Stimulated activated CD4-positive, alpha-beta T cell treated with anti-CD3 and anti-CD28 coated beads, TNF-alpha, amount 100 ng/mL, for 4 hours (primary cell): ENCODE data around the gene LCN6.

ENCODE experiments used
- DNase-seq, 3 experiments: peaks; one replicate each; pipeline ENCODE4 v3.0.0-alpha.2; 2020; ENCODE audit warnings: low read depth in 3 of 3

LCN6 gene

GRCh38 chr9:136744773-136745172, 3.6 kb downstream of the LCN6 start:
- DNase-seq, result no peak

GRCh38 chr9:136743639-136744211, 4.6 kb downstream of the LCN6 start:
- DNase-seq, result no peak

GRCh38 chr9:136742591-136743391, 5.5 kb downstream of the LCN6 start, which contains the start of gene LCN10:
LCN10 (minus strand) TSS chr9:136742940; CDS start chr9:136742903, 37 bp downstream.
- no peak for DNase-seq

GRCh38 chr9:136741883-136742571, 6.3 kb downstream of the LCN6 start:
- DNase-seq, result no peak

GRCh38 chr9:136740971-136741882, 7.1 kb downstream of the LCN6 start:
- no peak for DNase-seq

- no peak for DNase-seq
Measured at GRCh38 chr9:136740491-136740890, 7.8 kb downstream of the LCN6 start.

GRCh38 chr9:136740069-136740468, 8.3 kb downstream of the LCN6 start:
- no peak for DNase-seq

- DNase-seq, result no peak
Measured at GRCh38 chr9:136739509-136739908, 8.8 kb downstream of the LCN6 start.

- DNase-seq, result no peak
Measured at GRCh38 chr9:136738960-136739359, 9.4 kb downstream of the LCN6 start.

GRCh38 chr9:136735812-136736480, 12.4 kb downstream of the LCN6 start:
- DNase-seq, result no peak

GRCh38 chr9:136734837-136735496, 13.4 kb downstream of the LCN6 start:
- DNase-seq, result no peak

- no peak for DNase-seq
Measured at GRCh38 chr9:136733611-136734010, 14.7 kb downstream of the LCN6 start.

GRCh38 chr9:136732444-136733178, 15.7 kb downstream of the LCN6 start:
- no peak for DNase-seq

GRCh38 chr9:136729926-136730325, 18.4 kb downstream of the LCN6 start:
- no peak for DNase-seq

- no peak for DNase-seq
Measured at GRCh38 chr9:136729144-136729543, 19.2 kb downstream of the LCN6 start.

GRCh38 chr9:136728548-136729123, 19.7 kb downstream of the LCN6 start:
- no peak for DNase-seq

- peak; percentile 88 to 94 (median 91) for DNase-seq
Measured at GRCh38 chr9:136728080-136728547, 20.2 kb downstream of the LCN6 start.

- DNase-seq, result no peak
Measured at GRCh38 chr9:136726631-136727191, 21.6 kb downstream of the LCN6 start.

- DNase-seq, result no peak
Measured at GRCh38 chr9:136726118-136726517, 22.2 kb downstream of the LCN6 start.
